Natural killer cell (primary cell): ENCODE results near the gene PDE8A. TPM values are rescaled to one million over a fixed set of nuclear protein-coding genes. Genes with fewer than 3 reads are reported as not detected.
A peak's percentile ranks its signal among the peaks of the same experiment; 100 is the strongest.
"Not testable (repeated sequence)": the region's sequence is repeated elsewhere in the genome, so short reads cannot be mapped to it uniquely, and the experiment has no call there.

Experiments used
- ATAC-seq, 3 donors: fragments of 150-1000 bp in 2 of 3; fragments of 200-7000 bp in 1 of 3; cut with Tn5 transposase; 1 replicate in 1 of 3; 2 replicates in 2 of 3; pipeline ENCODE4 v1.10.0; 2021; ENCODE audit warnings: mild to moderate bottlenecking in 2 of 3, moderate library complexity in 2 of 3
- DNase-seq, 2 donors: peaks; one replicate each; pipeline versions ENCODE4 v3.0.0 to v3.0.0-alpha.2; 2013 to 2021; ENCODE audit warnings: mixed read lengths in 1 of 2
- H3K27ac ChIP-seq: one replicate; pipeline ENCODE4 v1.5.1; 2013; ENCODE audit warnings: mild to moderate bottlenecking, low read length
- H3K27me3 ChIP-seq: one replicate; pipeline ENCODE4 v1.6.1; 2013; ENCODE audit warnings: low read length; ENCODE audit not compliant: control insufficient read depth, insufficient read depth
- H3K36me3 ChIP-seq: one replicate; pipeline ENCODE4 v1.6.1; 2013; ENCODE audit warnings: low read length; ENCODE audit not compliant: control insufficient read depth, insufficient read depth
- H3K4me1 ChIP-seq: one replicate; pipeline ENCODE4 v1.6.1; 2013; ENCODE audit warnings: low read length; ENCODE audit not compliant: control insufficient read depth, insufficient read depth
- H3K4me3 ChIP-seq: one replicate; pipeline ENCODE4 v1.5.1; 2013; ENCODE audit warnings: low read length
- H3K9me3 ChIP-seq: one replicate; pipeline ENCODE4 v1.6.1; 2013; ENCODE audit warnings: low read length; ENCODE audit not compliant: control insufficient read depth, insufficient read depth
- H3K27ac Mint-ChIP-seq, 2 donors: one replicate each; pipeline ENCODE4 v1.8.0; 2022; ENCODE audit warnings: mild to moderate bottlenecking in 2 of 2, mixed read lengths in 2 of 2, moderate library complexity in 1 of 2
- H3K27me3 Mint-ChIP-seq, 2 donors: one replicate each; pipeline ENCODE4 v1.8.0; 2022; ENCODE audit warnings: low read depth in 2 of 2, mixed read lengths in 2 of 2
- H3K36me3 Mint-ChIP-seq: one replicate; pipeline ENCODE4 v1.8.0; 2022; ENCODE audit warnings: mixed read lengths
- H3K4me1 Mint-ChIP-seq, 2 donors: one replicate each; pipeline ENCODE4 v1.8.0; 2022; ENCODE audit warnings: mixed read lengths in 2 of 2
- H3K4me3 Mint-ChIP-seq: one replicate; pipeline ENCODE4 v1.8.0; 2022; ENCODE audit warnings: mild to moderate bottlenecking, moderate library complexity, mixed read lengths
- H3K9me3 Mint-ChIP-seq, 2 donors: one replicate each; pipeline ENCODE4 v1.8.0; 2022; ENCODE audit warnings: mixed read lengths in 2 of 2
- CTCF ChIP-seq: fragments of 200-600 bp; IDR thresholded peaks from one replicate; pipeline ENCODE4 v1.8.0; 2022; ENCODE audit warnings: antibody characterized with exemption
- WGBS: methylation state at CpG from one replicate; pipeline ENCODE4 v1.1.7; 2013; ENCODE audit warnings: missing lambda C conversion rate; ENCODE audit not compliant: insufficient coverage; 5-methylcytosine and 5-hydroxymethylcytosine counted together
- intact Hi-C: fragments of 100-400 bp; cut with micrococcal nuclease; formaldehyde crosslinking; loops from one replicate; pipeline ENCODE4 v1.14.2; 2022
- total RNA-seq, 4 donors: library from RNA; stranded (reverse); fragments of 120-200 nt in 1 of 4; gene quantifications; one replicate each; pipeline versions ENCODE4 v1.2.3 to v1.2.4, GENCODE V29; 2013 to 2022

Gene PDE8A
- total RNA-seq, 3 donors from 2014 or later (not counting 1 experiment from before 2014, with no cell fraction given), result 21.0 to 24.2 (median 23.8) TPM

DNA sequence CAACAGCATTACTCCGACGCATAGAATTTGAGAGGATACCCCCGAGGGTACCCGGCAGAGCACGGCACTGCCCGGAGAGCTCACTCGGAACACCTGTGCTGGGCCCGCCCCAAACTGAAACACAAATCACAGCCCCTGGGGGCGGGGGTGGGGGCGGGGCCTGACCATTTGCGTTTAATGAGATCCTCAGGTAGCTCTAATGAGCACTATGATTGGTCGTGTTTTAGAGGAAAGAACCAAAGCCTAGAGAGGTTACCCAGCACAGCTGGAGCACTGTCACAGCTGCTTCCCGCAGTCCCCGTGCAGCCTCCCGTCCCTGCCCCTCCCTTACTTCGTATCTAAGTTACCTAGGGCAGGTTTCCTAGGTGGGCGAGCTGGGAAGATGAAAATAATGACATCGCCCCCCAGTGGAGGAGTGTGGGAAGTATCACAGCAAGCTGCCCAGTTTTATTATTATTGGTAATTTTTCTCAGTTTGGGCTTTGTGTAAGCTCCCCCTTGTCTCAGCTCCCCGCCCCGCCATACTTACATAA lies 187.1 kb downstream of the PDE8A start:
- Mint-ChIP-seq H3K4me3 (no peak overlapping the region), H3K9me3 (peaks cover 9 to 16% of the 10 kb centered on the region in 2 donors), H3K27me3 (peaks cover 17 to 44% of the 10 kb centered on the region in 2 donors), H3K36me3 (peaks cover 20% of the 10 kb centered on the region), H3K27ac (no peak overlapping the region), H3K4me1 (peaks cover 0 to 4% of the 10 kb centered on the region in 2 donors)
- intact Hi-C loops, result no loop called here
- peak in 1 of 2 donors; percentile 59 for DNase-seq
- Histone ChIP-seq H3K4me3 (no peak overlapping the region), H3K27me3 (peaks cover 9% of the 10 kb centered on the region), H3K4me1 (peaks cover 6% of the 10 kb centered on the region), H3K36me3 (no peaks in the 10 kb centered on the region), H3K27ac (no peak overlapping the region), H3K9me3 (peaks cover 14% of the 10 kb centered on the region)
- peak in 2 of 3 donors; percentile 21 to 63 for ATAC-seq
- 6% methylated on average over 17 of the region's 20 CpGs for WGBS
- TF ChIP-seq CTCF, result peak; percentile 21

GRCh38 chr15:85171736-85172135 lies 190.1 kb downstream of the PDE8A start:
- H3K4me3 Mint-ChIP-seq, result no peak overlapping the region
- H3K27ac Mint-ChIP-seq, result no peak overlapping the region
- no peak overlapping the region for H3K27ac ChIP-seq
- TF ChIP-seq CTCF, result no peak
- H3K9me3 ChIP-seq, result peaks cover 14% of the 10 kb centered on the region
- peaks cover 17 to 22% of the 10 kb centered on the region in 2 donors for H3K27me3 Mint-ChIP-seq
- peaks cover 9% of the 10 kb centered on the region for H3K27me3 ChIP-seq
- 82% methylated on average over 4 of the region's 4 CpGs for WGBS
- no peak for ATAC-seq
- peaks cover 0 to 4% of the 10 kb centered on the region in 2 donors for H3K4me1 Mint-ChIP-seq
- DNase-seq, result no peak
- intact Hi-C loops, result no loop called here
- peaks cover 20% of the 10 kb centered on the region for H3K36me3 Mint-ChIP-seq
- peaks cover 9 to 16% of the 10 kb centered on the region in 2 donors for H3K9me3 Mint-ChIP-seq
- peaks cover 6% of the 10 kb centered on the region for H3K4me1 ChIP-seq
- no peaks in the 10 kb centered on the region for H3K36me3 ChIP-seq
- H3K4me3 ChIP-seq, result no peak overlapping the region

GRCh38 chr15:85172846-85173490 lies 191.3 kb downstream of the PDE8A start:
- Histone ChIP-seq H3K9me3 (peaks cover 14% of the 10 kb centered on the region), H3K27me3 (peaks cover 9% of the 10 kb centered on the region), H3K4me3 (no peak overlapping the region), H3K27ac (no peak overlapping the region), H3K36me3 (no peaks in the 10 kb centered on the region), H3K4me1 (peaks cover 6% of the 10 kb centered on the region)
- H3K9me3 Mint-ChIP-seq, result peaks cover 9 to 16% of the 10 kb centered on the region in 2 donors
- H3K4me1 Mint-ChIP-seq, result peaks cover 0 to 4% of the 10 kb centered on the region in 2 donors
- WGBS, result 96% methylated on average over 5 of the region's 6 CpGs
- intact Hi-C loops, result no loop called here
- no peak overlapping the region for H3K27ac Mint-ChIP-seq
- peaks cover 20% of the 10 kb centered on the region for H3K36me3 Mint-ChIP-seq
- no peak for DNase-seq
- no peak overlapping the region for H3K4me3 Mint-ChIP-seq
- ATAC-seq, result no peak
- TF ChIP-seq CTCF, result no peak
- peaks cover 19 to 22% of the 10 kb centered on the region in 2 donors for H3K27me3 Mint-ChIP-seq

DNA sequence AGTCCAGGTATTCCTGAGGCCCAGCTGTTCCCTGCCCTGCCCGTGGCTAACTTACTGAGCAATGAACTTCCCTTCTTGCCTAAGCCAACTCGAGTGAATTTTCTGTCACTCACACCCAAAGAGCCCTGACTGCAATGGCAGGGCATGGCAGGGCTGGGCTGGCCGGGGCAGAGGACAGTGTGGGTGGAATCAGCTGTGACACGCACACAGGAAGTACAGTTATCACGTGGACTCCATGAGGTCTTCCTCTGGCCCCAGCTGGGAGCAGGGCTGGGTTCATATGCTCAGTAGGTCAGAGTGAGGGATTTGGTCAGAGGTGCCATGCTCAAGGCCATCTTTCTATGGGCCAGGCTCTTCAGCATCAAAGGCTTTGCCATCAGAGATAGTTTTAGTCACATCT lies 192.0 kb downstream of the PDE8A start:
- H3K4me1 Mint-ChIP-seq, DNase-seq, H3K4me1 ChIP-seq, H3K27ac ChIP-seq, H3K36me3 ChIP-seq, H3K27ac Mint-ChIP-seq, H3K27me3 ChIP-seq, ATAC-seq, H3K4me3 Mint-ChIP-seq, H3K4me3 ChIP-seq, intact Hi-C loops: not testable (repeated sequence)
- peaks cover 9 to 16% of the 10 kb centered on the region in 2 donors for H3K9me3 Mint-ChIP-seq
- 51% methylated on average over 3 of the region's 5 CpGs for WGBS
- H3K36me3 Mint-ChIP-seq, result peaks cover 20% of the 10 kb centered on the region
- peaks cover 19 to 22% of the 10 kb centered on the region in 2 donors for H3K27me3 Mint-ChIP-seq
- H3K9me3 ChIP-seq, result peaks cover 14% of the 10 kb centered on the region
